Astrocyte of the cerebellum (primary cell): ENCODE results near the gene DIP2C.

Experiments used
- DNase-seq: peaks from one replicate; pipeline ENCODE4 v3.0.0-alpha.2; 2011; ENCODE audit warnings: low read depth
- H3K4me3 ChIP-seq: 2 replicates; pipeline ENCODE4 v1.5.1; 2011; ENCODE audit warnings: mild to moderate bottlenecking, low read depth, low read length, moderate library complexity
- in situ Hi-C: cut with HindIII; loops from 2 replicates; pipeline ENCODE4 v1.10.0; 2017; ENCODE audit warnings: low sequenced_read_pairs
- TF ChIP-seq, protein P1 (sequence below): IDR thresholded peaks from 2 replicates; pipeline ENCODE4 v1.5.1; 2012; ENCODE audit warnings: low read length, low read depth, moderate library complexity, mild to moderate bottlenecking; ENCODE audit errors: missing control alignments

Gene DIP2C

DNA sequence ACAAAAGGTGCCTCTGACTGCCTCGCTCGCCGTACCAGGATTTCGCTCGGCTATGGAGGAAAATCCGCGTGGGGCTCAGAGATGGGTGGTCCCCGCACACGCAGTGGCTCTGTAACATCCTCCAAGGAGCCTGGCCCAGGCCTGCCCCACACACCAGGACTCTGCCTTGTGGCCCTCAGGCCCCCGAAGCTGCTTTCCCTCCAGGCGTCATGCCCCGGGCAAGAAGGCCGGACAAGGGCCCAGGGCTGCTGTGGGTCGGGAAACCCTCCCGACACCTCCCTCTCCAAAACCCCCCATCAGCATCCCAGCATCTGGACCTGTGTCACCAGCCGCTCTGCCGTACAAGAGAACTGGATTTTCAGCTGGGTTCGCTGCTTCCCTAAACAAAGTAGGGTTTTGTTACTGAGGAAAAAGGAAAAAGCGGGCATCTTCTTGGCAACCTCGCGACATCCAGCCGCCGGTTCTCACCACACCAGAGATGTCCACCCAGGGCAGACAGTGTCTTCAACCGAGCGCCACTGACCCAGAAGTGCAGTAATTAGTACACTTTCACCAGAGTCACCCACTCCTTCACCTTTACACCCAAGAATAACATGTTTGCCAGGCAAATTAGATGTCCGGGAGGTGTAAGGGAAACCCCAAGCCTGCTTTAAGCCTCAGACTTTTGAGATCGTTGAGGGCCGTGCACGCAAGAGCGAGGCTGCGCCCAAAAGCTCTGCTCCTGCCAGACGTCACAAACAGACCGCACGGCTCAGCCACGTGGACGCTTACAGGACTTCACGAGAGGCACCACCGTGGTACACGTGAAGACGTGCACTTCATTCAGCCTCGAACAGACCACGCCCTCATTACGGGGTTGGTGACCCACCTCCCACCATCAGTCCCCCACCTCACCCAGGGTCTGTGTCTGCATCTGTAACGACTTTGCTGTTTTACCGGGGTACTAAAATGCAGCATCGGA, 62.2 kb downstream of the DIP2C start:
- H3K4me3 ChIP-seq: no peak overlapping the region
- TF ChIP-seq, protein P1, sequence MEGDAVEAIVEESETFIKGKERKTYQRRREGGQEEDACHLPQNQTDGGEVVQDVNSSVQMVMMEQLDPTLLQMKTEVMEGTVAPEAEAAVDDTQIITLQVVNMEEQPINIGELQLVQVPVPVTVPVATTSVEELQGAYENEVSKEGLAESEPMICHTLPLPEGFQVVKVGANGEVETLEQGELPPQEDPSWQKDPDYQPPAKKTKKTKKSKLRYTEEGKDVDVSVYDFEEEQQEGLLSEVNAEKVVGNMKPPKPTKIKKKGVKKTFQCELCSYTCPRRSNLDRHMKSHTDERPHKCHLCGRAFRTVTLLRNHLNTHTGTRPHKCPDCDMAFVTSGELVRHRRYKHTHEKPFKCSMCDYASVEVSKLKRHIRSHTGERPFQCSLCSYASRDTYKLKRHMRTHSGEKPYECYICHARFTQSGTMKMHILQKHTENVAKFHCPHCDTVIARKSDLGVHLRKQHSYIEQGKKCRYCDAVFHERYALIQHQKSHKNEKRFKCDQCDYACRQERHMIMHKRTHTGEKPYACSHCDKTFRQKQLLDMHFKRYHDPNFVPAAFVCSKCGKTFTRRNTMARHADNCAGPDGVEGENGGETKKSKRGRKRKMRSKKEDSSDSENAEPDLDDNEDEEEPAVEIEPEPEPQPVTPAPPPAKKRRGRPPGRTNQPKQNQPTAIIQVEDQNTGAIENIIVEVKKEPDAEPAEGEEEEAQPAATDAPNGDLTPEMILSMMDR: no peak
- in situ Hi-C loops: no loop called here
- no peak for DNase-seq

DNA sequence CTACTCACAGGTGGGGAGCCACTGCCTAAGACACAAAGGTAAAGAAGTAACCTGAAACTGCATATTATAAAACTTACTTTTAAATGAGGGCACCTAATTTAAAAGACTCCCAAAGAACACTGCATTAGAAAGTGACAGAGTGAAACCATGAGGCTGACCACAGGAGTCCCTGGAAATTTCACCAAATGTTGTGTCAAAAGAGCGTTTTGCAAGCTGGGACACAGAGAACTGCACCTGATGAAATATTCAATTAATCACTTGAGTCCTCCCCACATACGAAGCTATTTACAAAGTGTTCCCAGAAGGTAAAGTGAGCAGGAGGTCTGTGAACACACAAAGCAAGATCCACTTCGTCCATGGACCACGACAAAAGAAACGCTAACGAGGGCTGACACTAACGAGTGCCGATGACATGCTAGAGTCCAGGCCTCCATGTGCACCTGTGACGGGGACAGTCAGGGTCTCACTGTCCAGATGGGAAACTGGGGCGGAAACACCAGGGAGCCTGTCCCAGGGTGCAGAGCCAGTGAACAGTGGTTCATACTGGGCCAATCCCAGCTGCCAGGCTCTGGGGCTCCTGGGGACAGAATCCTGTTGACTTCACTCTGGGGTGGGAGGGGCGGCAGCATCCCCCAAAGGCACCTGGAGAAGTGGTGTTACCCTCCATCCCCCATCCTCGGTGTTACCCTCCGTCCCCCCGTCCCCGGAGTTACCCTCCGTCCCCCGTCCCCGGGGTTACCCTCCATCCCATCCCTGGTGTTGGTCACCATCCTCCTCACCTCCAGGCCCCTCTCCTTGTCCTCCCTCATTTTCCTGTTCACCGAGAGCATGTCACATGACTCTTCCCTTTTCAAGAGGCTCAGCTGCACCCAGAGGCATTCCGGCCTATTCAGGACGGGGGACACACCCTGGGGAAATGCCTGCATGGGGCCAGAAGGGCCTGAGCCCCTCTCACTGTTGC, 63.4 kb downstream of the DIP2C start:
- TF ChIP-seq, protein P1: no peak
- no peak overlapping the region for H3K4me3 ChIP-seq
- DNase-seq: no peak
- in situ Hi-C loops: no loop called here

DNA sequence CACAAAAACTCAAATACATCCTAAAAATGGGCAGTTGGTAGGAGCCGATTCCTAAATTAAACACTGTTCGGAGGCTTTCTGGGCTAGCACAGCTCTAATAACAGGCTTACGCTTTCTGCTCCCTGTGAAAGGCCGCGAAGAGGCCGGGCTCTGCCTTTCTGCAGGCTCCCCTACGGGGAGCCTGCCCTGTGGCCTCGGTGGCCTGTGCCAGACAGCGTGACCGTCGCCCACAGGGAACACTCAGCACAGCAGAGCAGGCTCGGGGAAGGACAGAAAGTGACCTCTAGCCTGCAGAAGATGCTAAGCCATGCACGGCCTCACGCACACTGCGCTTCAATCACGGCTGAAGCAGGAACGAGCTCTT, 64.2 kb downstream of the DIP2C start:
- DNase-seq: no peak
- TF ChIP-seq, protein P1: no peak
- H3K4me3 ChIP-seq: peak overlapping the region; percentile 3
- in situ Hi-C loops: no loop called here

DNA sequence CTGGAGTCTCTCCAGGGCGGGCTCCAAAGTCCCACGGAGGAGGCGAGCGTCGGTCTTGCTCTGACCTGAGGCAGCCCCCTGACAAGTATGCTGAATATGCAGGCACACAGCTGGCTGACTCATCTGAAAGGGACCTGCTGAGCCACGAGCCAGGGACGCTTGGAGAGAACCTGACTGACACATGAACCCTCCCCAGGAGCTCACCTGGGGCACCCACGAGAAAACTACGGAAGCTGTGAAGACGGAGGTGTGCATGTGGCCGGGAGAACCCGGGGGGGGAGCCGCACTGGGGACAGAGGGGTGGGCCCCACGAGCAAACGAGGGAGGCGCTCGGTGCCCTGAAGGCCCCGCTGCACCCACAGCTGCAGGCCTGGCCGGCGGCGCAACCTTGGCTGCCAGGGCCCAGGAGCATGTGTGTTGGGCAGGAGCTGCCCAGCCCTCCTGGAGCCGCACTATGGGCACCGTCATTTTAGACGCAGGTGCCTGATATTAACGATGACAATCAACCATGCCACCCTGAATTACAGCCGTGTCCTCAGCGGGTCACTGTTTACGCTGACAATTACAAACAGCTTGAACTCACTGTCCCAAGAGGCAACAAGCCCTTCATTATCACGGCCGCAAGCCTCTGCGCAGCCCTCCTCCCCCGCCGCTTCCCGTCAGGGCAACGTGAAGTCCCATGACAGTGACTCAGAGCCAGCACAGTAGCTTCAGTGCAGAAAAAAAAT, 64.7 kb downstream of the DIP2C start:
- DNase-seq: peak; percentile 54
- H3K4me3 ChIP-seq: no peak overlapping the region
- TF ChIP-seq, protein P1: no peak
- in situ Hi-C loops: no loop called here

DNA sequence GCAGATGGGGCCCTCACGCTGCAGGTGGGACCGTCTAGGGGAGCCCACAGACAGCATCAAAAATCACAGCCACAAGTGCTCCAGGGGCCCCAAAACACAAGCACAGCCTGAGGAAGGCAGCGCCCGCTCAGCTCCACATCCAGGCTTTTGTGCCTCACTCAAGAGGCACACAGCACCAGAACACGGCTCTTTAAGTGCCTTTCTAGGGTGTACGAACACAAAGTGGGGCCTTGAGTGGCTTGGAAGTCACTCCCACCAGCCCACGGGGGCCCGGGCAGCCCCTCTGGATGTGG, 65.2 kb downstream of the DIP2C start:
- H3K4me3 ChIP-seq: no peak overlapping the region
- DNase-seq: no peak
- TF ChIP-seq, protein P1: no peak
- in situ Hi-C loops: no loop called here

DNA sequence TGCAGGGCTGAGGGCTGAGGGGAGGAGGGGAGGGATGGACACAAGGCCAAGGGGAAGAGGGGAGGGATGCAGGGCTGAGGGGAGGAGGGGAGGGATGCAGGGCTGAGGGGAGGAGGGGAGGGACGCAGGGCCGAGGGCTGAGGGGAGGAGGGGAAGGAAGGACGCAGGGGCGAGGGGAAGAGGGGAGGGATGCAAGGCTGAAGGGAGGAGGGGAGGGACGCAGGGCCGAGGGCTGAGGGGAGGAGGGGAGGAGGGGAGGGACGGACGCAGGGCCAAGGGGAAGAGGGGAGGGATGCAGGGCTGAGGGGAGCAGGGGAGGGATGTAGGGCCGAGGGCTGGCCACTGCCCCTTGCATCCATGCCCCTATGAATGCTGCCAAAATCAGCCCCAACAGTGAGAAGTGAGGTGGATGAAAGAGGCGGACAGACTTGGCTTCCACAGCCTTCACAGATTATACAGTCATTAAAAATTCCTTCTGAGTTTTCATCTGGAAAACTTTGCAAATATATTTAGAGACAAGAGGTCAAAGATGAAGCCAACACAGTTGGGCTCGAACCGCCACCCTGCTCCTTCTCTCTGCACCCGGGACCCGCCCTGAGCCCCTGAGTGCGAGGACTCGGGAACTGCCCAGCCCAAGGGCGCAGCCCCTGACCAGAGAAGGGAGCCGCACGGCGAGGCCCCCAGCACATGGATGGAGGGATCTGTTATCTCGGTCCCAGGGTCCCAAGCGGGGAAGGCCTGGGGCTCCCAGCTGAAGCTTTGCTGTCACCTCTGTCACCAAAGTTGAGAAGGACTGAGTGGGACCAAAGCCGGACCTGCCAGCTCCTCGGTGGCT, 65.8 kb downstream of the DIP2C start:
- TF ChIP-seq, protein P1: no peak
- no peak overlapping the region for H3K4me3 ChIP-seq
- no peak for DNase-seq
- in situ Hi-C loops: no loop called here
